HepG2 (cell line): ENCODE data around the gene DKKL1. TPM values are rescaled to one million over a fixed set of nuclear protein-coding genes. Genes with fewer than 3 reads are reported as not detected.

ENCODE experiments used
- ATF7-NPFF ChIP-seq: sonication (generic); formaldehyde crosslinking; IDR thresholded peaks from 2 replicates; pipeline ENCODE4 v1.8.1; 2023; ENCODE audit warnings: mild to moderate bottlenecking, low read depth, missing genetic modification reagents, moderate library complexity
- HIVEP1 ChIP-seq: sonication (generic); formaldehyde crosslinking; IDR thresholded peaks from 2 replicates; pipeline ENCODE4 v1.4.0; 2020; ENCODE audit warnings: mild to moderate bottlenecking, missing genetic modification reagents
- MATR3 ChIP-seq: sonication (generic); formaldehyde crosslinking; IDR thresholded peaks from 2 replicates; pipeline ENCODE4 v1.4.0; 2020; ENCODE audit warnings: missing genetic modification reagents
- ZBTB38 ChIP-seq: sonication (generic); formaldehyde crosslinking; IDR thresholded peaks from 2 replicates; pipeline ENCODE4 v1.5.1; 2020; ENCODE audit warnings: mild to moderate bottlenecking, missing genetic modification reagents
- ZNF720 ChIP-seq: sonication (generic); formaldehyde crosslinking; IDR thresholded peaks from 2 replicates; pipeline ENCODE4 v1.4.0; 2020; ENCODE audit warnings: missing genetic modification reagents
- ZNF883 ChIP-seq: sonication (generic); formaldehyde crosslinking; IDR thresholded peaks from 2 replicates; pipeline ENCODE4 v1.5.1; 2020; ENCODE audit warnings: mild to moderate bottlenecking, missing genetic modification reagents; ENCODE audit errors: not compliant biosample characterization
- polyA plus RNA-seq, 8 experiments: library from polyadenylated mRNA; depleted of rRNA in 3 of 8; stranded (reverse) in 7 of 8; unstranded in 1 of 8; fragments of >200 nt; fragmentation: Illumina TruSeq in 4 of 8; extraction: Trizol in 4 of 8; gene quantifications; 2 replicates each; pipeline versions ENCODE4 v1.2.1 to v1.2.3, GENCODE V29; 2011 to 2016; ENCODE audit warnings: low read depth in 4 of 8, missing spikeins in 1 of 8, mixed read lengths in 1 of 8; ENCODE audit not compliant: insufficient read depth in 1 of 8
- total RNA-seq, 5 experiments: library from RNA; depleted of rRNA; stranded (reverse); fragments of >200 nt; fragmentation: Illumina TruSeq; extraction: Trizol; gene quantifications; 2 replicates each; pipeline ENCODE4 v1.2.3, GENCODE V29; 2016; ENCODE audit warnings: low read depth in 1 of 5
- TF ChIP-seq, protein P1 (sequence below): sonication (generic); formaldehyde crosslinking; IDR thresholded peaks from 2 replicates; pipeline ENCODE4 v1.5.0; 2020; ENCODE audit warnings: mild to moderate bottlenecking, missing genetic modification reagents
- TF ChIP-seq, protein P2 (sequence below): sonication (generic); formaldehyde crosslinking; IDR thresholded peaks from 2 replicates; pipeline ENCODE4 v1.9.0; 2021; ENCODE audit warnings: missing genetic modification reagents, borderline replicate concordance
- TF ChIP-seq, protein P3 (sequence below), 2 experiments: sonication (generic) in 1 of 2; formaldehyde crosslinking in 1 of 2; IDR thresholded peaks; 2 replicates each; pipeline versions ENCODE4 v1.5.1 to v1.6.1; 2011 to 2020; ENCODE audit warnings: borderline replicate concordance in 1 of 2, low read depth in 1 of 2, low read length in 1 of 2, mild to moderate bottlenecking in 1 of 2, missing genetic modification reagents in 1 of 2, moderate library complexity in 1 of 2
- TF ChIP-seq, protein P4 (sequence below): sonication (generic); formaldehyde crosslinking; IDR thresholded peaks from 2 replicates; pipeline ENCODE4 v1.5.0; 2020; ENCODE audit warnings: mild to moderate bottlenecking, missing genetic modification reagents, borderline replicate concordance

Gene DKKL1
- total and polyA plus RNA-seq, 2 of the 13 experiments (the other 11 are each of a cell fraction or from before 2014, with no cell fraction given): 0.30 to 0.31 TPM

DNA sequence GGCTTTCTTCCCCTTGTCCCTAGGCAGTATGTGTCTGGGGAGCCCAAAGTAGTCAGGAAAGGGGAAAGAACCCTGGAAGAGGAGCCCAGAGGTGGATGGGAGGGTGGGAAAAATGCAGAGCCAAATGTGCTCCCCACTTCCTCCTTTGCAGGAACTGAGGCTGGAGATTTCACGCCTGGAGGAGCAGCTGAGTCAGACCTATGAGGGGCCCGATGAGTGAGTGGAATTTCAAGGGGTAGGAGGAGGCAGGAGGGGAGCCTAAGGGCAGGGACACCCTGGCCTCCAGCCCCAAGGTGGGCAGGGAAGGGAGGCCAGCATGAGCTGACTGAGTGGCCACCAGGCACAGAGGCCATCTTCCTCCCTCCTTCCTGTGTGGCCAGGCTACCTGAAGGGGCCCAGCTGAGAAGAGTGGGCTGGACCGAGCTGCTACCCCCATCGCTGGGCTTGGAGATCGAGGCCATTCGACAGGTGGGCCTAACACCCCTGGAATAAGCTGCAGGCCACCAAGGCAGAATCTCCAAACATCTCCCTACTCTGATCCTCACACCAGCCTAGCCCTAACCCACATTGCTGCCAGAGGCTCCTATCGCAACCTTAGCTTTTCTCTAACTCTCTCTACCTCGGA lies 45.3 kb downstream of the DKKL1 start (continued):
- TF ChIP-seq HIVEP1 (CRISPR knock-in tag) (no peak), ZNF883 (CRISPR knock-in tag) (no peak), ZNF720 (CRISPR knock-in tag) (no peak), ATF7-NPFF (CRISPR knock-in tag) (no peak), ZBTB38 (CRISPR knock-in tag) (no peak), MATR3 (CRISPR knock-in tag) (no peak)
- TF ChIP-seq, protein P1, sequence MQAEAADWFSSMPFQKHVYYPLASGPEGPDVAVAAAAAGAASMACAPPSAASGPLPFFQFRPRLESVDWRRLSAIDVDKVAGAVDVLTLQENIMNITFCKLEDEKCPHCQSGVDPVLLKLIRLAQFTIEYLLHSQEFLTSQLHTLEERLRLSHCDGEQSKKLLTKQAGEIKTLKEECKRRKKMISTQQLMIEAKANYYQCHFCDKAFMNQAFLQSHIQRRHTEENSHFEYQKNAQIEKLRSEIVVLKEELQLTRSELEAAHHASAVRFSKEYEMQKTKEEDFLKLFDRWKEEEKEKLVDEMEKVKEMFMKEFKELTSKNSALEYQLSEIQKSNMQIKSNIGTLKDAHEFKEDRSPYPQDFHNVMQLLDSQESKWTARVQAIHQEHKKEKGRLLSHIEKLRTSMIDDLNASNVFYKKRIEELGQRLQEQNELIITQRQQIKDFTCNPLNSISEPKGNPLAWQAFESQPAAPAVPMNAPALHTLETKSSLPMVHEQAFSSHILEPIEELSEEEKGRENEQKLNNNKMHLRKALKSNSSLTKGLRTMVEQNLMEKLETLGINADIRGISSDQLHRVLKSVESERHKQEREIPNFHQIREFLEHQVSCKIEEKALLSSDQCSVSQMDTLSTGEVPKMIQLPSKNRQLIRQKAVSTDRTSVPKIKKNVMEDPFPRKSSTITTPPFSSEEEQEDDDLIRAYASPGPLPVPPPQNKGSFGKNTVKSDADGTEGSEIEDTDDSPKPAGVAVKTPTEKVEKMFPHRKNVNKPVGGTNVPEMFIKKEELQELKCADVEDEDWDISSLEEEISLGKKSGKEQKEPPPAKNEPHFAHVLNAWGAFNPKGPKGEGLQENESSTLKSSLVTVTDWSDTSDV (CRISPR knock-in tag): no peak
- TF ChIP-seq, protein P2, sequence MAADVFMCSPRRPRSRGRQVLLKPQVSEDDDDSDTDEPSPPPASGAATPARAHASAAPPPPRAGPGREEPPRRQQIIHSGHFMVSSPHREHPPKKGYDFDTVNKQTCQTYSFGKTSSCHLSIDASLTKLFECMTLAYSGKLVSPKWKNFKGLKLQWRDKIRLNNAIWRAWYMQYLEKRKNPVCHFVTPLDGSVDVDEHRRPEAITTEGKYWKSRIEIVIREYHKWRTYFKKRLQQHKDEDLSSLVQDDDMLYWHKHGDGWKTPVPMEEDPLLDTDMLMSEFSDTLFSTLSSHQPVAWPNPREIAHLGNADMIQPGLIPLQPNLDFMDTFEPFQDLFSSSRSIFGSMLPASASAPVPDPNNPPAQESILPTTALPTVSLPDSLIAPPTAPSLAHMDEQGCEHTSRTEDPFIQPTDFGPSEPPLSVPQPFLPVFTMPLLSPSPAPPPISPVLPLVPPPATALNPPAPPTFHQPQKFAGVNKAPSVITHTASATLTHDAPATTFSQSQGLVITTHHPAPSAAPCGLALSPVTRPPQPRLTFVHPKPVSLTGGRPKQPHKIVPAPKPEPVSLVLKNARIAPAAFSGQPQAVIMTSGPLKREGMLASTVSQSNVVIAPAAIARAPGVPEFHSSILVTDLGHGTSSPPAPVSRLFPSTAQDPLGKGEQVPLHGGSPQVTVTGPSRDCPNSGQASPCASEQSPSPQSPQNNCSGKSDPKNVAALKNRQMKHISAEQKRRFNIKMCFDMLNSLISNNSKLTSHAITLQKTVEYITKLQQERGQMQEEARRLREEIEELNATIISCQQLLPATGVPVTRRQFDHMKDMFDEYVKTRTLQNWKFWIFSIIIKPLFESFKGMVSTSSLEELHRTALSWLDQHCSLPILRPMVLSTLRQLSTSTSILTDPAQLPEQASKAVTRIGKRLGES (CRISPR knock-in tag): no peak
- TF ChIP-seq, protein P3, sequence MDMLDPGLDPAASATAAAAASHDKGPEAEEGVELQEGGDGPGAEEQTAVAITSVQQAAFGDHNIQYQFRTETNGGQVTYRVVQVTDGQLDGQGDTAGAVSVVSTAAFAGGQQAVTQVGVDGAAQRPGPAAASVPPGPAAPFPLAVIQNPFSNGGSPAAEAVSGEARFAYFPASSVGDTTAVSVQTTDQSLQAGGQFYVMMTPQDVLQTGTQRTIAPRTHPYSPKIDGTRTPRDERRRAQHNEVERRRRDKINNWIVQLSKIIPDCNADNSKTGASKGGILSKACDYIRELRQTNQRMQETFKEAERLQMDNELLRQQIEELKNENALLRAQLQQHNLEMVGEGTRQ (IDR thresholded peaks at IDR 0.05; ENCODE audit: low read depth, low read length): no peak
- TF ChIP-seq, protein P3 (CRISPR knock-in tag; IDR thresholded peaks at IDR 0.05; ENCODE audit: borderline replicate concordance): no peak
- TF ChIP-seq, protein P4, sequence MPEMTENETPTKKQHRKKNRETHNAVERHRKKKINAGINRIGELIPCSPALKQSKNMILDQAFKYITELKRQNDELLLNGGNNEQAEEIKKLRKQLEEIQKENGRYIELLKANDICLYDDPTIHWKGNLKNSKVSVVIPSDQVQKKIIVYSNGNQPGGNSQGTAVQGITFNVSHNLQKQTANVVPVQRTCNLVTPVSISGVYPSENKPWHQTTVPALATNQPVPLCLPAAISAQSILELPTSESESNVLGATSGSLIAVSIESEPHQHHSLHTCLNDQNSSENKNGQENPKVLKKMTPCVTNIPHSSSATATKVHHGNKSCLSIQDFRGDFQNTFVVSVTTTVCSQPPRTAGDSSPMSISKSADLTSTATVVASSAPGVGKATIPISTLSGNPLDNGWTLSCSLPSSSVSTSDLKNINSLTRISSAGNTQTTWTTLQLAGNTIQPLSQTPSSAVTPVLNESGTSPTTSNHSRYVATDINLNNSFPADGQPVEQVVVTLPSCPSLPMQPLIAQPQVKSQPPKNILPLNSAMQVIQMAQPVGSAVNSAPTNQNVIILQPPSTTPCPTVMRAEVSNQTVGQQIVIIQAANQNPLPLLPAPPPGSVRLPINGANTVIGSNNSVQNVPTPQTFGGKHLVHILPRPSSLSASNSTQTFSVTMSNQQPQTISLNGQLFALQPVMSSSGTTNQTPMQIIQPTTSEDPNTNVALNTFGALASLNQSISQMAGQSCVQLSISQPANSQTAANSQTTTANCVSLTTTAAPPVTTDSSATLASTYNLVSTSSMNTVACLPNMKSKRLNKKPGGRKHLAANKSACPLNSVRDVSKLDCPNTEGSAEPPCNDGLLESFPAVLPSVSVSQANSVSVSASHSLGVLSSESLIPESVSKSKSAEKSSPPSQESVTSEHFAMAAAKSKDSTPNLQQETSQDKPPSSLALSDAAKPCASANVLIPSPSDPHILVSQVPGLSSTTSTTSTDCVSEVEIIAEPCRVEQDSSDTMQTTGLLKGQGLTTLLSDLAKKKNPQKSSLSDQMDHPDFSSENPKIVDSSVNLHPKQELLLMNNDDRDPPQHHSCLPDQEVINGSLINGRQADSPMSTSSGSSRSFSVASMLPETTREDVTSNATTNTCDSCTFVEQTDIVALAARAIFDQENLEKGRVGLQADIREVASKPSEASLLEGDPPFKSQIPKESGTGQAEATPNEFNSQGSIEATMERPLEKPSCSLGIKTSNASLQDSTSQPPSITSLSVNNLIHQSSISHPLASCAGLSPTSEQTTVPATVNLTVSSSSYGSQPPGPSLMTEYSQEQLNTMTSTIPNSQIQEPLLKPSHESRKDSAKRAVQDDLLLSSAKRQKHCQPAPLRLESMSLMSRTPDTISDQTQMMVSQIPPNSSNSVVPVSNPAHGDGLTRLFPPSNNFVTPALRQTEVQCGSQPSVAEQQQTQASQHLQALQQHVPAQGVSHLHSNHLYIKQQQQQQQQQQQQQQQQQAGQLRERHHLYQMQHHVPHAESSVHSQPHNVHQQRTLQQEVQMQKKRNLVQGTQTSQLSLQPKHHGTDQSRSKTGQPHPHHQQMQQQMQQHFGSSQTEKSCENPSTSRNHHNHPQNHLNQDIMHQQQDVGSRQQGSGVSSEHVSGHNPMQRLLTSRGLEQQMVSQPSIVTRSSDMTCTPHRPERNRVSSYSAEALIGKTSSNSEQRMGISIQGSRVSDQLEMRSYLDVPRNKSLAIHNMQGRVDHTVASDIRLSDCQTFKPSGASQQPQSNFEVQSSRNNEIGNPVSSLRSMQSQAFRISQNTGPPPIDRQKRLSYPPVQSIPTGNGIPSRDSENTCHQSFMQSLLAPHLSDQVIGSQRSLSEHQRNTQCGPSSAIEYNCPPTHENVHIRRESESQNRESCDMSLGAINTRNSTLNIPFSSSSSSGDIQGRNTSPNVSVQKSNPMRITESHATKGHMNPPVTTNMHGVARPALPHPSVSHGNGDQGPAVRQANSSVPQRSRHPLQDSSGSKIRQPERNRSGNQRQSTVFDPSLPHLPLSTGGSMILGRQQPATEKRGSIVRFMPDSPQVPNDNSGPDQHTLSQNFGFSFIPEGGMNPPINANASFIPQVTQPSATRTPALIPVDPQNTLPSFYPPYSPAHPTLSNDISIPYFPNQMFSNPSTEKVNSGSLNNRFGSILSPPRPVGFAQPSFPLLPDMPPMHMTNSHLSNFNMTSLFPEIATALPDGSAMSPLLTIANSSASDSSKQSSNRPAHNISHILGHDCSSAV (CRISPR knock-in tag): no peak
